Hepatocyte (in vitro differentiated cells): ENCODE results near the gene SLC51A.

ENCODE experiments used
- CTCF ChIP-seq: fragments of 200-600 bp; sonication (generic); IDR thresholded peaks from 2 replicates; pipeline ENCODE4 v1.5.1; 2016; ENCODE audit warnings: antibody characterized with exemption, mild to moderate bottlenecking; ENCODE audit not compliant: poor library complexity
- EZH2 ChIP-seq: fragments of 200-600 bp; sonication (generic); IDR thresholded peaks from 2 replicates; pipeline ENCODE4 v1.6.1; 2016; ENCODE audit warnings: antibody characterized with exemption, mild to moderate bottlenecking, borderline replicate concordance
- EZH2phosphoT487 ChIP-seq: fragments of 200-600 bp; sonication (generic); IDR thresholded peaks from one replicate; pipeline ENCODE4 v1.6.1; 2018; ENCODE audit warnings: antibody characterized with exemption, mild to moderate bottlenecking, low read depth, moderate library complexity; ENCODE audit not compliant: unreplicated experiment, severe bottlenecking

GRCh38 chr3:196207159-196207832 is 9.0 kb upstream of the SLC51A start:
- TF ChIP-seq CTCF (no peak), EZH2phosphoT487 (no peak), EZH2 (no peak)
